ENCODE data around the gene EFL1. TPM values are rescaled to one million over a fixed set of nuclear protein-coding genes. Genes with fewer than 3 reads are reported as not detected.

Gene EFL1
- total RNA-seq, 3 donors from 2014 or later: 28.7 to 42.9 (median 33.1) TPM

GRCh38 chr15:82134461-82134860 is 128.1 kb downstream of the EFL1 start:
- Histone ChIP-seq H3K4me3 (no peak overlapping the region), H3K36me3 (ENCODE audit: low read depth) (no peaks in the 10 kb centered on the region), H3K9me3 (no peaks in the 10 kb centered on the region), H3K4me1 (ENCODE audit: low read depth) (no peaks in the 10 kb centered on the region)
- intact Hi-C loops (cut with DNase I, micrococcal nuclease): no loop called here
- DNase-seq: no peak
- no peak for ATAC-seq
- TF ChIP-seq CTCF (IDR thresholded peaks at IDR 0.05): no peak

- Histone ChIP-seq H3K4me1 (ENCODE audit: low read depth) (no peaks in the 10 kb centered on the region), H3K36me3 (ENCODE audit: low read depth) (no peaks in the 10 kb centered on the region), H3K9me3 (no peaks in the 10 kb centered on the region), H3K4me3 (no peak overlapping the region)
- TF ChIP-seq CTCF (IDR thresholded peaks at IDR 0.05): no peak
- no peak for ATAC-seq
- intact Hi-C loops (cut with DNase I, micrococcal nuclease): no loop called here
- no peak for DNase-seq
Observed at GRCh38 chr15:82133251-82133650, 129.3 kb downstream of the EFL1 start.

- Histone ChIP-seq H3K36me3 (ENCODE audit: low read depth) (no peaks in the 10 kb centered on the region), H3K9me3 (no peaks in the 10 kb centered on the region), H3K4me1 (ENCODE audit: low read depth) (no peaks in the 10 kb centered on the region), H3K4me3 (no peak overlapping the region)
- intact Hi-C loops (cut with DNase I, micrococcal nuclease): no loop called here
- DNase-seq: no peak
- ATAC-seq: no peak
- no peak for TF ChIP-seq CTCF (IDR thresholded peaks at IDR 0.05)
Observed at GRCh38 chr15:82132742-82133141, 129.8 kb downstream of the EFL1 start.

GRCh38 chr15:82132096-82132495 is 130.4 kb downstream of the EFL1 start:
- intact Hi-C loops (cut with DNase I, micrococcal nuclease): no loop called here
- ATAC-seq (no peak), DNase-seq (no peak)
- Histone ChIP-seq H3K36me3 (ENCODE audit: low read depth) (no peaks in the 10 kb centered on the region), H3K4me1 (ENCODE audit: low read depth) (no peaks in the 10 kb centered on the region), H3K4me3 (no peak overlapping the region), H3K9me3 (no peaks in the 10 kb centered on the region)
- no peak for TF ChIP-seq CTCF (IDR thresholded peaks at IDR 0.05)

- intact Hi-C loops (cut with DNase I, micrococcal nuclease): no loop called here
- no peak for ATAC-seq
Observed at GRCh38 chr15:82130248-82130647, 132.3 kb downstream of the EFL1 start.

More at GRCh38 chr15:82130248-82130647, 132.3 kb downstream of the EFL1 start:
- Histone ChIP-seq H3K9me3 (no peaks in the 10 kb centered on the region), H3K4me1 (ENCODE audit: low read depth) (no peaks in the 10 kb centered on the region), H3K4me3 (no peak overlapping the region), H3K36me3 (ENCODE audit: low read depth) (no peaks in the 10 kb centered on the region)
- DNase-seq: no peak
- no peak for TF ChIP-seq CTCF (IDR thresholded peaks at IDR 0.05)

All from mucosa of descending colon (tissue), 3 donors.